Muscle layer of colon (tissue), 2 donors: Measurements from ENCODE around the gene ZNF334.

ENCODE experiments used
- H3K27ac ChIP-seq: one replicate; pipeline ENCODE4 v1.7.0; 2013; ENCODE audit warnings: low read depth, mild to moderate bottlenecking, low read length, moderate library complexity
- H3K27me3 ChIP-seq, 2 donors: one replicate each; pipeline ENCODE4 v1.7.0; 2013; ENCODE audit warnings: low read length in 2 of 2, mild to moderate bottlenecking in 2 of 2; ENCODE audit not compliant: insufficient read depth in 2 of 2, control insufficient read depth in 1 of 2
- H3K36me3 ChIP-seq: one replicate; pipeline ENCODE4 v1.7.0; 2013; ENCODE audit warnings: mild to moderate bottlenecking, low read length; ENCODE audit not compliant: insufficient read depth
- H3K4me1 ChIP-seq: one replicate; pipeline ENCODE4 v1.7.0; 2013; ENCODE audit warnings: mild to moderate bottlenecking, low read length; ENCODE audit not compliant: insufficient read depth
- H3K4me3 ChIP-seq, 2 donors: one replicate each; pipeline ENCODE4 v1.7.0; 2013; ENCODE audit warnings: low read length in 2 of 2, low read depth in 1 of 2, mild to moderate bottlenecking in 1 of 2, moderate library complexity in 1 of 2
- H3K9ac ChIP-seq: one replicate; pipeline ENCODE4 v1.7.0; 2013; ENCODE audit warnings: low read length
- H3K9me3 ChIP-seq: one replicate; pipeline ENCODE4 v1.7.0; 2013; ENCODE audit warnings: mild to moderate bottlenecking, low read length
- donor health status: abdominal sarcoma.
- donor health status: Adenocarcinoma of cecum.

The ZNF334 gene

DNA sequence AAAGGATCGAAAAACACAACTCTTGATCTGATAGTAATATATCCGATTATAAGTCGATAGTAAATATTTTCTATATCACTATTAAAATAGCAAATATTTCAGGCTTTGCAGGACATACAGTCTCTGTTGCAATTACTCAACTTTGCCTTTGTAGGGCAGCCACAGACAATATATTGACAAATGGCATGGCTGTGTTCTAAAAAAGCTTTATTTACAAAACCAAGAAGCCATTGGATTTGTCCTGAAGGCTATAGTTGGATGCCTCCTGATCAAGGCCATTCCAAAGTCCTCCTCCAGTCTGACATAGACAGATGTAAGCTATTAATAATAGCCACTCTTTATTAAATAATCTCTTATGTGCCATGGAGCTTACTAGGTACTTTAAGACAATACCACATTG is 31.2 kb upstream of the ZNF334 start:
- Histone ChIP-seq H3K9me3 (no peaks in the 10 kb centered on the region), H3K9ac (no peak overlapping the region), H3K4me1 (no peaks in the 10 kb centered on the region), H3K4me3 (no peak overlapping the region), H3K27ac (no peak overlapping the region), H3K27me3 (peaks cover 0 to 4% of the 10 kb centered on the region in 2 donors), H3K36me3 (no peaks in the 10 kb centered on the region)

GRCh38 chr20:46543959-46544358 is 30.6 kb upstream of the ZNF334 start:
- Histone ChIP-seq H3K9ac (no peak overlapping the region), H3K4me3 (no peak overlapping the region), H3K9me3 (no peaks in the 10 kb centered on the region), H3K27ac (no peak overlapping the region), H3K4me1 (no peaks in the 10 kb centered on the region), H3K27me3 (peaks cover 0 to 4% of the 10 kb centered on the region in 2 donors), H3K36me3 (no peaks in the 10 kb centered on the region)

DNA sequence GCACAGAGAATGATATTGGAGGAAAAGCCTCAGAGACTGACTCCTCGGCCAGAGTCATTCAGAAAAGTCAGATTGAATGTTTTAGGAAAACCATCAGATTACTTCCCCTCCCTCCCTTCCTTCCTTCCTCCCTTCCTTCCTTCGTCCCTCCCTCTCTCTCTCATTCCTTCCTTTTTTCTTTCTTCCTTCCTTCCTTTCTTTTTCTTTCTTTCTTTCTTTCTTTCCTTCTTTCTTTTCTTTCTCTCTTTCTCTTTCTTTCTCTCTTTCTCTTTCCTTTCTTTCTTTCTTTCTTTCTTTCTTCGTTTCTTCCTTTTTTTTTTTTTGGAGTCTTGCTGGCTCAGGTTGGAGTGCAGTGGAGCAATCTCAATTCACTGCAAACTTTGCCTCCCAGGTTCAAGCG is 29.7 kb upstream of the ZNF334 start:
- H3K27me3 ChIP-seq = peaks cover 0 to 4% of the 10 kb centered on the region in 2 donors
- no peak overlapping the region for H3K4me3 ChIP-seq
- no peaks in the 10 kb centered on the region for H3K4me1 ChIP-seq
- H3K27ac ChIP-seq = no peak overlapping the region
- H3K9ac ChIP-seq = no peak overlapping the region
- no peaks in the 10 kb centered on the region for H3K9me3 ChIP-seq
- H3K36me3 ChIP-seq = no peaks in the 10 kb centered on the region

DNA sequence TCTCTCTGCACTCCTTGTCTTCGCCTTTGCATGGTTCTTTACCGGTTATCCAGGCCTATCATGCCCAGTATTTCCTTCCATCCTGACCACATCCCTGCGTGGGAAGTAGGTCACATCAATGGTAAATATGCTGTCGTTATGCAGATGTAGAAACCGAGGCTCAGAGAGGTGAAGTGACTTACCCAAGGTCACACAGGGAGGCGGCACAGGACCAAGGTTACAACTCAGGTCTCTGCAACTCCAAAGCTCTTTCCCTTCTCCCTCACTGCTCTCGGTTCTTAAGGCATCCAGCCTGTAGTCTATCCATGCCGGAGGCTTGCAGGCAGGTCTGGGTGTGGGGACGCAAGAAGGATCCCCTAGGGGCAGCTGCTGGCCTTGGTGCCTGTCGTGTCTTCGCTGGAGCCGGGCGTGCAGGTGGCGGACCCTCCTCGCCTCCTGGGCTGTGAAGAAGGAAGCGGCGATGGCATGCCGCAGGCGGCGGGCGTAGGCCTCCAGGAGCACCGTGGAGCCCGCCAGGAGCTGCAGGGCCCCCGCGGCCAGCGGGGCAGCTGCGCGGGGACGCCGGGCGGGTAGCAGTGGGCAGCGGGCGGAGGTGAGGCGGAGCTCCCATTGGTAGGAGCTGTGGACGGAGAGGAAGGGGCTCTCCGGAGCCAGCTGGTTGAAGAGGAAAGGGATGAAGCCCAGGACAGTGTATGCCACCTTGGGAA is 28.0 kb upstream of the ZNF334 start:
- Histone ChIP-seq H3K9me3 (no peaks in the 10 kb centered on the region), H3K27me3 (peaks cover 0 to 4% of the 10 kb centered on the region in 2 donors), H3K4me1 (no peaks in the 10 kb centered on the region), H3K9ac (no peak overlapping the region), H3K4me3 (no peak overlapping the region), H3K27ac (no peak overlapping the region), H3K36me3 (no peaks in the 10 kb centered on the region)

DNA sequence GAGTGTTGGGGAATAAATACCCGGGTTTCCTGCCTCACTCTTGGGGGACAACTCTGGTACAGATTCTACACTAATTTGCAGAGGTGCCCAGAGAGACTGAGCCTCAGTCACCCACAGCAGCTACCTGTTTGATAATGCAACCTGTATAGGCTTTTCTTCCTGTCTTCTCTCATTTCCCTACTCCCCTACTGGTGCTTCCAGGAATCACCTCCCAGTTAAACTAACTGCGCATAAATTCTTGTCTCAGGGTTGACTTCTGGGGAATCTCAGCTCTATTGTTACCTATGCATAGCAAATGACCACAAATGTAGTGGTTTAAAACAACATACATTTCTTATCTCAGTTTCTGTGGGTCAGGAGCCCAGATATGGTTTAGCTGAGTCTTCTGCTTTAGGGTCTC is 25.8 kb upstream of the ZNF334 start:
- H3K27me3 ChIP-seq = no peaks in the 10 kb centered on the region
- H3K36me3 ChIP-seq = no peaks in the 10 kb centered on the region
- H3K4me3 ChIP-seq = no peak overlapping the region
- H3K4me1 ChIP-seq = no peaks in the 10 kb centered on the region
- H3K27ac ChIP-seq = no peak overlapping the region
- H3K9me3 ChIP-seq = no peaks in the 10 kb centered on the region
- no peak overlapping the region for H3K9ac ChIP-seq

- no peaks in the 10 kb centered on the region for H3K9me3 ChIP-seq
- H3K4me1 ChIP-seq = no peaks in the 10 kb centered on the region
- no peaks in the 10 kb centered on the region for H3K27me3 ChIP-seq
- no peak overlapping the region for H3K27ac ChIP-seq
- H3K9ac ChIP-seq = no peak overlapping the region
- no peak overlapping the region for H3K4me3 ChIP-seq
- H3K36me3 ChIP-seq = no peaks in the 10 kb centered on the region
Measured at GRCh38 chr20:46530640-46531039, 17.3 kb upstream of the ZNF334 start.

- Histone ChIP-seq H3K9ac (no peak overlapping the region), H3K36me3 (no peaks in the 10 kb centered on the region), H3K4me1 (no peaks in the 10 kb centered on the region), H3K4me3 (no peak overlapping the region), H3K9me3 (no peaks in the 10 kb centered on the region), H3K27ac (no peak overlapping the region), H3K27me3 (no peaks in the 10 kb centered on the region)
Measured at GRCh38 chr20:46523696-46524328, 10.5 kb upstream of the ZNF334 start.

GRCh38 chr20:46523108-46523507 is 9.7 kb upstream of the ZNF334 start:
- no peak overlapping the region for H3K9ac ChIP-seq
- H3K4me1 ChIP-seq = no peaks in the 10 kb centered on the region
- no peaks in the 10 kb centered on the region for H3K27me3 ChIP-seq
- H3K36me3 ChIP-seq = no peaks in the 10 kb centered on the region
- H3K4me3 ChIP-seq = no peak overlapping the region
- H3K9me3 ChIP-seq = no peaks in the 10 kb centered on the region
- no peak overlapping the region for H3K27ac ChIP-seq

DNA sequence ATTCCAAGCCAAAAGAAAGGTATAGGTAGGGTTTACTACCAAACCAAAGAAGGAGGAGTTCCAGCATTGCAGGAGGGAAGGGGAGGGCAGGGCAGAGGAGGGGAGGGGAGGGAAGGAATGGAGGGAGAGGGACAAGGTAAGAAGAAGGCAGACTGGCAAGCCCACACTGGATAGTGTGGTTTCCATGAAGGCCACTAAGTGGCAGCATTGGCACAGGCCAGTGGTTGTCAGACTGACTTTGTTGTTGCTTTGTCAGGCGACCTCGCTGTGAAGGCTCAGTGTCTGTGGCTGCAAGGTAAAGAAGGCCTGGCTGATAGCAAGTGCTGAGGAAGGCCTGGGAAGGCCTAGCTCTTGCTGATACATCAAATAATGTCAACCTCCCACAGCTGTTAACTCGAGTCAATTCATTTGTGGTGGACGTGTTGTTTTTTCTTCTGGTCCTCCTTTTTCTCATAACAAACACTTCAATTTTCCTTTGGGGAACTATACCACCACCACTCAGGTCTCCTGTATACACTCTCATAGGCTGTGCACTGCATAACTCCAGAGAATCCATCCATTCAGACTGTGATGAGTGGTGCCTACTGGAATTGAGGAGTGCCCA is 7.7 kb upstream of the ZNF334 start:
- Histone ChIP-seq H3K4me1 (no peaks in the 10 kb centered on the region), H3K27ac (no peak overlapping the region), H3K9ac (no peak overlapping the region), H3K27me3 (no peaks in the 10 kb centered on the region), H3K4me3 (no peak overlapping the region), H3K36me3 (no peaks in the 10 kb centered on the region), H3K9me3 (no peaks in the 10 kb centered on the region)

GRCh38 chr20:46520540-46520939 is 7.2 kb upstream of the ZNF334 start:
- H3K9ac ChIP-seq = no peak overlapping the region
- no peaks in the 10 kb centered on the region for H3K9me3 ChIP-seq
- H3K27me3 ChIP-seq = no peaks in the 10 kb centered on the region
- H3K4me1 ChIP-seq = no peaks in the 10 kb centered on the region
- H3K4me3 ChIP-seq = no peak overlapping the region
- H3K27ac ChIP-seq = no peak overlapping the region
- no peaks in the 10 kb centered on the region for H3K36me3 ChIP-seq

DNA sequence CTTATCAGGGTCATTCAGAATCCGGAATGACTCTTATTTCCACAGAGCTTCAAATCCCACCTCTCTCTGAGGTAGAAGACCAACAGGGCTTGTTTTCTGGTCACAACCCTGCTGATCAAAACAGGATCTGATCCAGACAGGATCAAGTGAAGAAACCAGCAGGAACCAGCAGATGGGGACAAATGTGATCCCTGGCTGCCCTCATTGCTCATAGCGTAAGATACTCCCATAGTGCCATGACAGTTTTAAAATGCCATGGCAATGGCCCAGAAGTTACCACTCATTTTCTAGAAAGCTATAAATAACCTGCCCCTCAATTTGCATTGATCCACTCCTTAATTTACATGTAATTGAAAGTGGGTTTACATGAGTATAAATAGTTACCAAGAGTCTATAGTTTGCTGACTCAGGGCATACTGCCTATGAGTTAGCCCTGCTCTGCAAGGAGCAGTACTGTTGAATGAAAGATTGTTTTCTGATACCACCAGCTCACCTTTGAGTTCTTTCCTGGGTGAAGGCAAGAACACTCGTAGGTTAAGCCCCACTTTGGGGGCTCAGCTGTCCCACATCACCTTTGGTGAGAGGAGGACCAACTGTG is 6.2 kb upstream of the ZNF334 start:
- no peaks in the 10 kb centered on the region for H3K36me3 ChIP-seq
- no peak overlapping the region for H3K27ac ChIP-seq
- no peaks in the 10 kb centered on the region for H3K27me3 ChIP-seq
- H3K4me1 ChIP-seq = no peaks in the 10 kb centered on the region
- no peaks in the 10 kb centered on the region for H3K9me3 ChIP-seq
- no peak overlapping the region for H3K4me3 ChIP-seq
- H3K9ac ChIP-seq = no peak overlapping the region
